ENCODE results near the gene CLDN9.

CLDN9 gene

GRCh38 chr16:2970563-2970962 lies 42.2 kb upstream of the CLDN9 start:
- no peak for DNase-seq
- Mint-ChIP-seq H3K4me1 (peaks cover 16 to 27% of the 10 kb centered on the region in 2 donors), H3K9me3 (no peaks in the 10 kb centered on the region), H3K27me3 (peaks cover 24 to 25% of the 10 kb centered on the region in 2 donors), H3K27ac (no peak overlapping the region), H3K4me3 (peak overlapping the region; percentile 73 to 88), H3K36me3 (peaks cover 5 to 17% of the 10 kb centered on the region in 2 donors)
- no peak for ATAC-seq (replicated peaks)

- peak overlapping the region; percentile 59 for H3K27ac Mint-ChIP-seq
- DNase-seq (no peak), ATAC-seq (replicated peaks) (no peak)
- peak overlapping the region; percentile 73 to 88 for H3K4me3 Mint-ChIP-seq
- peaks cover 16 to 27% of the 10 kb centered on the region in 2 donors for H3K4me1 Mint-ChIP-seq
- H3K27me3 Mint-ChIP-seq, result peaks cover 24 to 25% of the 10 kb centered on the region in 2 donors
- H3K9me3 Mint-ChIP-seq, result no peaks in the 10 kb centered on the region
- peaks cover 5 to 17% of the 10 kb centered on the region in 2 donors for H3K36me3 Mint-ChIP-seq
These were observed 41.4 kb upstream of the CLDN9 start for GRCh38 chr16:2971134-2971984.

DNA sequence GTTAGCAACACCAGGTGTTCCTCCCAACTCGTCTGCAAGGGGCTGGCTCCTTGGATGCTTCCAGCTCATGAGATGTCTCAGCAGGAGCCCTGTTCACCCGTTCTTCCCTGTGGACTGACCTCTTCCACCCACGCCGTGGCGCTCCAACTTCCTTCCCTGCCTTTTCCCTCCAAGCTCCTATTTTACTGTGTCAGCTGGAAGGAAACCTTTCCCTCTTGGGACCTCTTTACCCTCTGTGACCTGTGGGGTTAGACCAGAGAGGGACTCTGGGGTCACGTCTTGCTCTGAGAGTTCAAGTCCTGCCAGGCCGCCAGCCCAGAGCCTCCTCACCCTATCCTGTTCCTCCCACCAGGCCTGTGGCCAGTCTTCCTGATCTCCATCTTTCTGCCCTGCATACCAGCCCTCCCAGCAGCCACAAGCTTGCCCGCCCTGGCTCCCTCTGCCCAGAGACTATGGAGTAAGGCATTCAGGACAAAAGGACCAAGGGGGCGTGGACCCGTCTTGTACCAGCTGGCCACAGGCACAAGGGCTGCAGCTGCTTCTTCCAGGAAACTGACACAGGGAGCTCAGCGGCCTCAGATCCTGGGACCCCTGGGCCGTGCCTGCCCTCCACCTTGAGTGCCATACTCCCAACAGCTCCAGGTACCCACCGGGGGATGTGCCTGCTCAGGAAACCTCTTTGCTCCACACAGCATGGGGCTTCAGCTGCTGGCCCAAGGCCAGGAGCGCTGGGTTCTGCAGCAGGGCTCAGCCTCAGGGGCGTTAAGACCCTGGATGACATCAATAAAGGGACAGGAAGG lies 40.5 kb upstream of the CLDN9 start:
- Mint-ChIP-seq H3K27me3 (peaks cover 24 to 25% of the 10 kb centered on the region in 2 donors), H3K27ac (peak overlapping the region; percentile 75), H3K4me1 (peaks cover 16 to 27% of the 10 kb centered on the region in 2 donors), H3K4me3 (peak overlapping the region in 1 of 2 donors; percentile 3), H3K9me3 (no peaks in the 10 kb centered on the region), H3K36me3 (peaks cover 6 to 17% of the 10 kb centered on the region in 2 donors)
- DNase-seq (no peak), ATAC-seq (replicated peaks) (no peak)

- peaks cover 16 to 21% of the 10 kb centered on the region in 2 donors for H3K27me3 Mint-ChIP-seq
- no peak for ATAC-seq (replicated peaks)
- H3K27ac Mint-ChIP-seq, result no peak overlapping the region
- DNase-seq, result no peak
- H3K9me3 Mint-ChIP-seq, result no peaks in the 10 kb centered on the region
- no peak overlapping the region for H3K4me3 Mint-ChIP-seq
- H3K36me3 Mint-ChIP-seq, result peaks cover 6 to 17% of the 10 kb centered on the region in 2 donors
- peaks cover 13 to 22% of the 10 kb centered on the region in 2 donors for H3K4me1 Mint-ChIP-seq
These were observed 39.6 kb upstream of the CLDN9 start for GRCh38 chr16:2973093-2973492.

GRCh38 chr16:2973605-2974318 lies 39.0 kb upstream of the CLDN9 start:
- Mint-ChIP-seq H3K27ac (no peak overlapping the region), H3K4me3 (no peak overlapping the region), H3K4me1 (peaks cover 7 to 16% of the 10 kb centered on the region in 2 donors), H3K9me3 (no peaks in the 10 kb centered on the region), H3K27me3 (peaks cover 11 to 18% of the 10 kb centered on the region in 2 donors), H3K36me3 (peaks cover 6 to 17% of the 10 kb centered on the region in 2 donors)
- no peak for DNase-seq
- ATAC-seq (replicated peaks), result no peak

- H3K4me1 Mint-ChIP-seq, result peaks cover 7 to 17% of the 10 kb centered on the region in 2 donors
- peaks cover 8 to 17% of the 10 kb centered on the region in 2 donors for H3K36me3 Mint-ChIP-seq
- DNase-seq (no peak), ATAC-seq (replicated peaks) (no peak)
- H3K9me3 Mint-ChIP-seq, result no peaks in the 10 kb centered on the region
- H3K27me3 Mint-ChIP-seq, result peaks cover 13 to 18% of the 10 kb centered on the region in 2 donors
- no peak overlapping the region for H3K27ac Mint-ChIP-seq
- H3K4me3 Mint-ChIP-seq, result no peak overlapping the region
These were observed 38.2 kb upstream of the CLDN9 start for GRCh38 chr16:2974319-2975056.

- H3K36me3 Mint-ChIP-seq, result peaks cover 10 to 17% of the 10 kb centered on the region in 2 donors
- H3K9me3 Mint-ChIP-seq, result no peaks in the 10 kb centered on the region
- peaks cover 15 to 18% of the 10 kb centered on the region in 2 donors for H3K27me3 Mint-ChIP-seq
- H3K4me1 Mint-ChIP-seq, result peaks cover 8 to 18% of the 10 kb centered on the region in 2 donors
- H3K4me3 Mint-ChIP-seq, result no peak overlapping the region
- DNase-seq (no peak), ATAC-seq (replicated peaks) (no peak)
- H3K27ac Mint-ChIP-seq, result no peak overlapping the region
These were observed 37.4 kb upstream of the CLDN9 start for GRCh38 chr16:2975161-2975795.

DNA sequence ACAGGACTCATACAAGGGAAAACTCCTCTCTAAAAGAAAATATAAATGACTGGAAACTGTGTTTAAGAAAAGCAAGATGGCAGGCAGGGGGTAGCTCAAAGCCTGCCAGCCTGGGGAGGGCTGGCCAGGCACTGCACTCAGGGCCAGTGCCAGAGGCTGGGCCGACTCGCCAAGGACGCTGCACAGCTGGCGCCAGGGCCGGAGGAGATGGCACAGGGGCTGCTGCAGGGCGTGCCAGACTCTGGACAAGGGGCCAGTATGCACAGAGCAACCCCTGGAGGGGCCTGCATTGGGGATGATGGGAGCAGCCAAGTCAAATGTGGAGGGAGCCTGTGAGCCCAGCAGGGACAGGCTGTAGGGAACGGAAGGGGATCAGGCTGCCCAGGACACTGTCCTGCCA lies 36.5 kb upstream of the CLDN9 start:
- no peaks in the 10 kb centered on the region for H3K9me3 Mint-ChIP-seq
- H3K27me3 Mint-ChIP-seq, result peaks cover 6 to 11% of the 10 kb centered on the region in 2 donors
- H3K4me1 Mint-ChIP-seq, result peaks cover 2 to 15% of the 10 kb centered on the region in 2 donors
- peaks cover 9 to 12% of the 10 kb centered on the region in 2 donors for H3K36me3 Mint-ChIP-seq
- H3K27ac Mint-ChIP-seq, result no peak overlapping the region
- no peak overlapping the region for H3K4me3 Mint-ChIP-seq
- ATAC-seq (replicated peaks), result no peak
- DNase-seq, result no peak

- DNase-seq (no peak), ATAC-seq (replicated peaks) (no peak)
- Mint-ChIP-seq H3K36me3 (peaks cover 7 to 11% of the 10 kb centered on the region in 2 donors), H3K4me3 (no peak overlapping the region), H3K27ac (no peak overlapping the region), H3K4me1 (peaks cover 3 to 17% of the 10 kb centered on the region in 2 donors), H3K27me3 (peaks cover 5 to 10% of the 10 kb centered on the region in 2 donors), H3K9me3 (no peaks in the 10 kb centered on the region)
These were observed 36.0 kb upstream of the CLDN9 start for GRCh38 chr16:2976673-2977072.

- Mint-ChIP-seq H3K36me3 (peaks cover 5% of the 10 kb centered on the region in 2 donors), H3K4me3 (no peak overlapping the region), H3K4me1 (peaks cover 7 to 25% of the 10 kb centered on the region in 2 donors), H3K27ac (no peak overlapping the region), H3K9me3 (no peaks in the 10 kb centered on the region), H3K27me3 (peaks cover 4 to 5% of the 10 kb centered on the region in 2 donors)
- no peak for DNase-seq
- no peak for ATAC-seq (replicated peaks)
These were observed 35.3 kb upstream of the CLDN9 start for GRCh38 chr16:2977440-2977839.

DNA sequence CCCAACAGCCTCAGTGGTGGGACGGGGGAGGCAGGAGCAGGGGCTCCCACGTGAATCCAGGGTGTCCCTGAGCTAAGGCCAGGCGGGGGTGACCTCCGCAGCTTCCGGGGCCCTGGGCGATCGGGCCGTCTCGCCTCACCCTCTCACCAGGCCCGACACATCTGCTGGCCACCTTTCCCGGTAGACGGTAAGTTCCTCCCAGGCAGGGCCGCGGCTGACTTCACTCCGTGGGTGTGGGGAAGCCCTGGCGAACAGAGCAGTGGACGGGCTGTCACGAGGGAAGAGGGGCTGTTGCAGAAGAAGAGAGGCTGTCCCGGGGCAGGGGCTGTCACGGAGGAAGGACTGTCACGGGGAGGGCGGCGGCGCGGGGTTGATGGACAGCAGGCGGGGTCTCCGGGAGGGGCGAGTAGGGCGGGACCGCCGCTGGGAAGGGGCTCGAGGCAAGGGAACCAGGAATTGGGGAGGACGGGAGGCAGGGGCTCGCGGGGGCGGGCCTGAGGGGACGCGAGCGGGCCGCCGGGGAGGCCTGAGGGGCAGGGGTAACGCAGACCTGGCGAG lies 33.0 kb upstream of the CLDN9 start:
- ATAC-seq (replicated peaks) (peak; percentile 10 to 12), DNase-seq (no peak)
- Mint-ChIP-seq H3K4me1 (peaks cover 10 to 39% of the 10 kb centered on the region in 2 donors), H3K27me3 (peaks cover 0 to 5% of the 10 kb centered on the region in 2 donors), H3K9me3 (no peaks in the 10 kb centered on the region), H3K36me3 (peaks cover 0 to 5% of the 10 kb centered on the region in 2 donors), H3K27ac (peak overlapping the region; percentile 94), H3K4me3 (peak overlapping the region; percentile 89 to 90)

DNA sequence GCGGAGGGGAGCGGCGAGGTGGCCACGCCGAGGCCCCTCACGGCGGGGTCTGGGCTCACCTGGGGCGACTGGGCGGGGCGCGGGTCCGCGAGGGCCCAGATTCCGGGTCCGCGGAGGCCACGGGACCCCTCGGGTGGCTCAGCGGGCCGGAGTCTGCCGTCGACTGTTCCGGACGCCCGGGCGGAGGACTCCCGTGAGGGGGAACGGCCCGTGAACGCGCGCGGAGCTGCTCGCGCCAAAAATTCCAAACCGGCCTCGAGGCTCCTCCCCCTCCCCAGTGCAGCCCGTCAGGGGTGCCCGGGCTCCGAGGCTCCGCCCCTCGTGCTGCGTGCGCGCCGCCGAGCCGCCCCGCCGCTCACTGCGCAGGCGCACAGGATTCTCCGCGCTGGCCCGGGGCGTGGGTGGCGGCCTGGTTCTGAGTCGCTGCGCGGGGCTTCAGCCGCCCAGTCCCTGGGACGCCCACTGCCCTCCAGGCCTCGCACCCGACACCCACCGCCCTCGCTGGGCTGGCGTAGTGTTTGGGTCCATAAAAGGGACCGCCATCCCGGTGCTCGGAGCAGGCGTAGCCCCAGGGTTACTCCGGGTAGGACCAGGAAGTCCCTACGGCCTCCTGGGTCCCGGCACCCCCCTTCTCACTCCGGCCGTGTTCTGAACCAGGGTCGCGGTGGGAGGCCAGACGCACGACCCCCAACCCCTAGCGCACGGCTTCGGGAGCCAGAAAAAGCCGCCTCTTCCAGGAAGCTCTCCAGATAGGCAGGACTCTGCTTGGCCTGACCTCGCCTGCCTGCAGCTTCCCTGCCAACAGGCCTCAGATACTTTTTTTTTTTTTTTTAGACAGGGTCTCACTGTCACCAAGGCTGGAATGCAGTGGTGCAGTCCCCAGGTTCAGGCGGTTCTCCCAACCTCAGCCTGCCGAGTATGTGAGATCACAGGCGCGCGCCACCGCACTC lies 32.2 kb upstream of the CLDN9 start, which contains the start of gene PKMYT1:
Gene PKMYT1 (minus strand): TSS at position 220 of the 950 bp plus-strand sequence. CDS start 789 bp downstream, outside the sequence.
- Mint-ChIP-seq H3K27me3 (peaks cover 0 to 5% of the 10 kb centered on the region in 2 donors), H3K9me3 (no peaks in the 10 kb centered on the region), H3K27ac (peak within 1 kb of the TSS; percentile 94), H3K36me3 (peaks cover 0 to 5% of the 10 kb centered on the region in 2 donors), H3K4me3 (peak within 1 kb of the TSS; percentile 89 to 90), H3K4me1 (peaks cover 10 to 39% of the 10 kb centered on the region in 2 donors)
- DNase-seq, result peak; percentile 95
- ATAC-seq (replicated peaks), result peak; percentile 87 to 90
